ENCODE results near the gene GGCX. TPM values are rescaled to one million over a fixed set of nuclear protein-coding genes. Genes with fewer than 3 reads are reported as not detected.

Gene GGCX
- total and polyA plus RNA-seq, 9 of the 15 experiments (the other 6 are each of a cell fraction or from before 2014, with no cell fraction given), result 14.4 to 47.1 (median 28.1) TPM

- TF ChIP-seq MGA (IDR thresholded peaks at IDR 0.05), result peak; percentile 61
- peak in 1 of 2 experiments; percentile 14; a peak in 1 of 4 replicates for TF ChIP-seq HDAC1 (IDR thresholded peaks at IDR 0.05)
- TF ChIP-seq ETV1 (tag; conservative IDR thresholded peaks at IDR 0.05; ENCODE audit: low read depth), result 0 out of 2 replicates have a peak, but pooled peaks have one; percentile 4
- no peak for TF ChIP-seq ZNF655 (CRISPR knock-in tag; IDR thresholded peaks at IDR 0.05)
- no peak for TF ChIP-seq L3MBTL2 (IDR thresholded peaks at IDR 0.05)
- TF ChIP-seq BACH1 (tag; IDR thresholded peaks at IDR 0.05), result peak; percentile 26; the same call in 1 of the 2 replicates
Measured at GRCh38 chr2:85502720-85503119, 58.6 kb downstream of the GGCX start (continued).

Data from K562 (cell line).